ENCODE measurements around the gene RAPGEF4. TPM values are rescaled to one million over a fixed set of nuclear protein-coding genes. Genes with fewer than 3 reads are reported as not detected.

The RAPGEF4 gene
- total RNA-seq, 3 donors from 2014 or later, result 1.2 to 2.8 (median 2.2) TPM

DNA sequence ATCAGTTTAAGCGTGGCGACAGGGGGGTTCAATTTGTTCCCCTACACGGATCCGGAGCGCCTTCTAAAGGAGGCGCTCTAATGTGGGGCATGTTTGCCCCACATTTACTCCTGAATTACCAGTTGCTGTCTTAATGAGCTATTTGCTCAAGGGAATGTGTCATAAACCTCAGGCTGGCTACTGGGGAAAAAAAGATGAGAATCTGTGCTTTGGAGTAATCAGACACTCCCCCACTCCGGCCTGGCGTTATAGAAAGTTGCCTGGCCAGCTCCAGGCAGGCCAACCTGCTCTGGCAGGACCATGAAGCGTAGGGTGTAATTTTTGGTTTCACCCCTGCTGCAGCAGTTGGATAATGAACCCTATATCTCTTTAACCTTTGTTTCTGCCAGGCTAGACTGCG, 309.0 kb downstream of the RAPGEF4 start:
- DNase-seq, result no peak

GRCh38 chr2:173045181-173045580, 309.5 kb downstream of the RAPGEF4 start:
- Histone ChIP-seq H3K4me3 (no peak overlapping the region), H3K9me3 (no peaks in the 10 kb centered on the region), H3K36me3 (ENCODE audit: low read depth) (no peaks in the 10 kb centered on the region), H3K4me1 (ENCODE audit: low read depth) (peaks cover 12% of the 10 kb centered on the region)
- intact Hi-C loops (cut with DNase I, micrococcal nuclease), result no loop called here
- TF ChIP-seq CTCF (IDR thresholded peaks at IDR 0.05), result no peak
- no peak for ATAC-seq
- DNase-seq, result no peak

More for the DNA sequence above, 309.0 kb downstream of the RAPGEF4 start:
- intact Hi-C loops (cut with DNase I, micrococcal nuclease), result no loop called here
- no peak for ATAC-seq
- no peak for TF ChIP-seq CTCF (IDR thresholded peaks at IDR 0.05)
- Histone ChIP-seq H3K9me3 (no peaks in the 10 kb centered on the region), H3K4me3 (no peak overlapping the region), H3K36me3 (ENCODE audit: low read depth) (no peaks in the 10 kb centered on the region), H3K4me1 (ENCODE audit: low read depth) (peaks cover 7% of the 10 kb centered on the region)

DNA sequence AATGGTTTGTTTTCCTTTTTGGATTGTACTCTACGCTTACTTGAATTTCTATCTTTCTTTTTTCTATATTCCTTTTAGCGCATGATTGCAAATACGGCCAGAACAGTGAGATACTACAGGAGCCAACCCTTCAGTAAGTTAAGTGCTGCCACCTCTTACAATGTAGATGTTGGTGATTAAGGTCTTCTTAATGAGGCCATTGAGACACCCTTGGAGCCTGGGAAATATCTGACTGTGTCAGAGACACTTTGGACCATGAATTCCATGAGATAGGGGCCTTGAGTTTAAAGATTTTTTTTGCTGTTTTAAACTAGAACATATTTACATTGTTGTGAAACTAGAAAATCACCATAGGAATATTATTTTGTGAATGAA, 312.9 kb downstream of the RAPGEF4 start:
- no peak for ATAC-seq

GRCh38 chr2:173048897-173049661, 313.4 kb downstream of the RAPGEF4 start:
- Histone ChIP-seq H3K36me3 (ENCODE audit: low read depth) (no peaks in the 10 kb centered on the region), H3K4me3 (no peak overlapping the region), H3K9me3 (no peaks in the 10 kb centered on the region), H3K4me1 (ENCODE audit: low read depth) (peaks cover 12% of the 10 kb centered on the region)
- peak; percentile 36 to 71 (median 69) for DNase-seq
- peak; percentile 88 for ATAC-seq
- intact Hi-C loops (cut with DNase I, micrococcal nuclease), result no loop called here
- TF ChIP-seq CTCF (IDR thresholded peaks at IDR 0.05), result no peak

More for the DNA sequence above, 312.9 kb downstream of the RAPGEF4 start:
- Histone ChIP-seq H3K4me1 (ENCODE audit: low read depth) (peaks cover 12% of the 10 kb centered on the region), H3K36me3 (ENCODE audit: low read depth) (no peaks in the 10 kb centered on the region), H3K4me3 (no peak overlapping the region), H3K9me3 (no peaks in the 10 kb centered on the region)
- no peak for DNase-seq
- intact Hi-C loops (cut with DNase I, micrococcal nuclease), result no loop called here
- no peak for TF ChIP-seq CTCF (IDR thresholded peaks at IDR 0.05)

- Histone ChIP-seq H3K36me3 (ENCODE audit: low read depth) (no peaks in the 10 kb centered on the region), H3K4me1 (ENCODE audit: low read depth) (peaks cover 12% of the 10 kb centered on the region), H3K4me3 (no peak overlapping the region), H3K9me3 (no peaks in the 10 kb centered on the region)
- TF ChIP-seq CTCF (IDR thresholded peaks at IDR 0.05), result no peak
- no peak for DNase-seq
- ATAC-seq, result peak; percentile 8
- intact Hi-C loops (cut with DNase I, micrococcal nuclease), result no loop called here
Observed at GRCh38 chr2:173049831-173050230, 314.2 kb downstream of the RAPGEF4 start.

Measured in mucosa of descending colon (tissue), 3 donors.